K562 (cell line): ENCODE measurements around the gene GFAP. TPM values are rescaled to one million over a fixed set of nuclear protein-coding genes. Genes with fewer than 3 reads are reported as not detected.

Source experiments
- BCOR ChIP-seq: fragments of 450-650 bp; IDR thresholded peaks from 2 replicates; pipeline ENCODE4 v1.6.1; 2016
- CEBPG ChIP-seq, 3 experiments: fragments of 200-800 bp in 1 of 3; sonication (Bioruptor generic) in 1 of 3; sonication (generic) in 1 of 3; formaldehyde crosslinking in 1 of 3; IDR thresholded peaks in 2 of 3; conservative IDR thresholded peaks in 1 of 3; 2 replicates each; pipeline versions ENCODE4 v1.6.1 to v1.8.0; 2016 to 2022; ENCODE audit warnings: missing compliant biosample characterization in 2 of 3, missing genetic modification characterization in 2 of 3, mild to moderate bottlenecking in 1 of 3, missing genetic modification reagents in 1 of 3
- CREB3 ChIP-seq: fragments of 450-650 bp; conservative IDR thresholded peaks from 2 replicates; pipeline ENCODE4 v1.6.1; 2016; ENCODE audit warnings: missing genetic modification characterization, low read depth, mild to moderate bottlenecking, missing compliant biosample characterization, moderate library complexity
- GTF2A2 ChIP-seq: IDR thresholded peaks from 2 replicates; pipeline ENCODE4 v1.6.1; 2016; ENCODE audit warnings: mild to moderate bottlenecking, missing genetic modification characterization, missing compliant biosample characterization
- HLTF ChIP-seq: fragments of 450-650 bp; IDR thresholded peaks from 2 replicates; pipeline ENCODE4 v1.6.1; 2016
- KLF16 ChIP-seq: IDR thresholded peaks from 2 replicates; pipeline ENCODE4 v1.6.1; 2016; ENCODE audit warnings: antibody characterized with exemption
- MEF2D ChIP-seq: conservative IDR thresholded peaks from 2 replicates; pipeline ENCODE4 v1.6.1; 2016; ENCODE audit warnings: low read depth, missing genetic modification characterization, missing compliant biosample characterization
- NFE2L1 ChIP-seq: fragments of 450-650 bp; IDR thresholded peaks from 2 replicates; pipeline ENCODE4 v1.6.1; 2016; ENCODE audit warnings: missing genetic modification characterization, low read depth, mild to moderate bottlenecking, missing compliant biosample characterization, moderate library complexity, borderline replicate concordance
- TAL1 ChIP-seq: fragments of 450-650 bp; IDR thresholded peaks from 2 replicates; pipeline ENCODE4 v1.6.1; 2016; ENCODE audit warnings: mild to moderate bottlenecking
- TSHZ1 ChIP-seq: fragments of 250-450 bp; sonication (Bioruptor Pico); IDR thresholded peaks from 2 replicates; pipeline ENCODE4 v1.4.0; 2020; ENCODE audit warnings: mild to moderate bottlenecking, moderate library complexity
- ZBTB7A ChIP-seq: IDR thresholded peaks from 2 replicates; pipeline ENCODE4 v1.6.1; 2011; ENCODE audit warnings: low read depth, mild to moderate bottlenecking, low read length, moderate library complexity, borderline replicate concordance; ENCODE audit not compliant: control insufficient read depth
- ZNF124 ChIP-seq: sonication (generic); formaldehyde crosslinking; IDR thresholded peaks from 2 replicates; pipeline ENCODE4 v1.8.1; 2022; ENCODE audit warnings: missing genetic modification reagents
- polyA plus RNA-seq, 8 experiments: library from polyadenylated mRNA; depleted of rRNA in 4 of 8; stranded (reverse) in 5 of 8; unstranded in 3 of 8; fragments of >200 nt; fragmentation: Nextera tagmentation in 2 of 8; fragmentation: Illumina TruSeq in 1 of 8; extraction: Ambion mirVana in 2 of 8; extraction: Trizol in 1 of 8; gene quantifications; 2 replicates each; pipeline versions ENCODE4 v1.2.1 to v1.2.3, GENCODE V29; 2011 to 2014; ENCODE audit warnings: inconsistent platforms in 1 of 8, missing spikeins in 1 of 8
- total RNA-seq, 7 experiments: library from RNA; depleted of rRNA in 6 of 7; stranded (reverse); fragments of >200 nt in 6 of 7; fragmentation: Illumina TruSeq in 2 of 7; extraction: Trizol in 2 of 7; gene quantifications; 2 replicates each; pipeline versions ENCODE4 v1.2.1 to v1.2.3, GENCODE V29; 2011 to 2021; ENCODE audit warnings: low replicate concordance in 1 of 7
- TF ChIP-seq, protein P1 (sequence below), 3 experiments: fragments of 200-800 bp in 1 of 3; fragments of 250-450 bp in 1 of 3; fragments of 450-650 bp in 1 of 3; sonication (Bioruptor Pico) in 1 of 3; sonication (Bioruptor generic) in 1 of 3; formaldehyde crosslinking in 1 of 3; IDR thresholded peaks; 2 replicates each; pipeline versions ENCODE4 v1.6.1 to v1.8.0; 2016 to 2022; ENCODE audit warnings: mild to moderate bottlenecking in 2 of 3, missing genetic modification characterization in 2 of 3, missing compliant biosample characterization in 1 of 3, moderate library complexity in 1 of 3
- TF ChIP-seq, protein P2 (sequence below): sonication (generic); formaldehyde crosslinking; IDR thresholded peaks from 2 replicates; pipeline ENCODE4 v1.8.0; 2022; ENCODE audit warnings: mild to moderate bottlenecking, missing genetic modification reagents

GFAP gene
- total and polyA plus RNA-seq, 9 of the 15 experiments (the other 6 are each of a cell fraction or from before 2014, with no cell fraction given), result 0.07 to 1.4 (median 0.60) TPM; not detected in 1

DNA sequence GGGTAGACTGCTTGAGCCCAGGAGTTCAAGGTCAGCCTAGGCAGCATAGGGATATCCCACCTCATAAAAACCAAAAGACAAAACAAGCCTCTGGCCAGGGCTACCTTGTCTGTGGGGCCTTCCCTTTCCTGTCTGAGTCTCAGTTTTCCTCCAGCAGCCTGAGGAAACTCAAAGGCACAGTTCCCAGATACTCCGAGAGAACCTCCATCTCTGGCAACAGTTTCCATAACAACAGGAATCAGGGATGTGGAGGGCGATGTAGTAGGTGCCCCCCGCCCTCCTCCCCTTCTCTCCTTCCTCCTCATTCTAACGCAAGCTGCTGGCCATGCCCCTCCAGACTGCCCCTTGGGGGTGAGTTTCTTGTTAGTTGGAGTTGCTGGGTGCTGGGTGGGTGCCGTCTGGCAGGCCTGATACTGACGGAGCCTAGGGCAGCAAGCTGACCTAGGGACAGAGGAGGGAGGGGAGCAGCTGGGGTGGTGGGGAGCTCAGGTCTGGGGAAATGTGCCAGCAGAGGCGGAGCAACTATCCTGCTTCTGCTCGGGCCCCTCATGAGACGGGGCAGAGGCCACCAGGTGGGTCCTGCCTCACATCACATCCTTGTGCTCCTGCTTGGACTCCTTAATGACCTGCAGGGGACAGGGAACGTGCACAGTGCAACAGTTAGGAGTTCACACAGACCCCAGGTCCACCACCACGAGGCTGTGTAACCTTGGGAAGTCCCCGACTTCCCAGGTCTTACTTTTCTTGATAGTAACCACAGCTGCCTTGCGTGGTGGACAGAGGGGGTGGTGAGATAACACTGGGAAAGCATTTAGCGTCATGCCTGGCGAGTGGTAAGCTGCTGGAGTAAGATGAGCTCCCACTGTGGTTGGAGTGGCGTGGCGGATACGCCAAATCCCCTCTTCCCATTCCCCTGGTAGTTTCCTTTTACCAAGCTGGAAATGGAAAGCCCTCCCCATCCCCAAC, 8.3 kb downstream of the GFAP start (continued):
- TF ChIP-seq, protein P1, sequence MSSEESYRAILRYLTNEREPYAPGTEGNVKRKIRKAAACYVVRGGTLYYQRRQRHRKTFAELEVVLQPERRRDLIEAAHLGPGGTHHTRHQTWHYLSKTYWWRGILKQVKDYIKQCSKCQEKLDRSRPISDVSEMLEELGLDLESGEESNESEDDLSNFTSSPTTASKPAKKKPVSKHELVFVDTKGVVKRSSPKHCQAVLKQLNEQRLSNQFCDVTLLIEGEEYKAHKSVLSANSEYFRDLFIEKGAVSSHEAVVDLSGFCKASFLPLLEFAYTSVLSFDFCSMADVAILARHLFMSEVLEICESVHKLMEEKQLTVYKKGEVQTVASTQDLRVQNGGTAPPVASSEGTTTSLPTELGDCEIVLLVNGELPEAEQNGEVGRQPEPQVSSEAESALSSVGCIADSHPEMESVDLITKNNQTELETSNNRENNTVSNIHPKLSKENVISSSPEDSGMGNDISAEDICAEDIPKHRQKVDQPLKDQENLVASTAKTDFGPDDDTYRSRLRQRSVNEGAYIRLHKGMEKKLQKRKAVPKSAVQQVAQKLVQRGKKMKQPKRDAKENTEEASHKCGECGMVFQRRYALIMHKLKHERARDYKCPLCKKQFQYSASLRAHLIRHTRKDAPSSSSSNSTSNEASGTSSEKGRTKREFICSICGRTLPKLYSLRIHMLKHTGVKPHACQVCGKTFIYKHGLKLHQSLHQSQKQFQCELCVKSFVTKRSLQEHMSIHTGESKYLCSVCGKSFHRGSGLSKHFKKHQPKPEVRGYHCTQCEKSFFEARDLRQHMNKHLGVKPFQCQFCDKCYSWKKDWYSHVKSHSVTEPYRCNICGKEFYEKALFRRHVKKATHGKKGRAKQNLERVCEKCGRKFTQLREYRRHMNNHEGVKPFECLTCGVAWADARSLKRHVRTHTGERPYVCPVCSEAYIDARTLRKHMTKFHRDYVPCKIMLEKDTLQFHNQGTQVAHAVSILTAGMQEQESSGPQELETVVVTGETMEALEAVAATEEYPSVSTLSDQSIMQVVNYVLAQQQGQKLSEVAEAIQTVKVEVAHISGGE (CRISPR knock-in tag; IDR thresholded peaks at IDR 0.05), result peak in 1 of 3 experiments; percentile 84; a peak in 2 of 6 replicates
- TF ChIP-seq HLTF (no peak), ZNF124 (no peak), CEBPG (CRISPR knock-in tag; IDR thresholded peaks at IDR 0.05) (no peak), CEBPG (tag; conservative IDR thresholded peaks at IDR 0.05 in 1 of 2, IDR thresholded peaks at IDR 0.05 in 1 of 2) (no peak), TSHZ1 (CRISPR knock-in tag) (no peak), BCOR (no peak), MEF2D (tag) (no peak), GTF2A2 (no peak), CREB3 (tag) (no peak), TAL1 (peak; percentile 68), NFE2L1 (tag) (no peak), ZBTB7A (no peak; the same call in 1 of the 2 replicates), KLF16 (peak; percentile 15; the same call in 1 of the 2 replicates)
- TF ChIP-seq, protein P2, sequence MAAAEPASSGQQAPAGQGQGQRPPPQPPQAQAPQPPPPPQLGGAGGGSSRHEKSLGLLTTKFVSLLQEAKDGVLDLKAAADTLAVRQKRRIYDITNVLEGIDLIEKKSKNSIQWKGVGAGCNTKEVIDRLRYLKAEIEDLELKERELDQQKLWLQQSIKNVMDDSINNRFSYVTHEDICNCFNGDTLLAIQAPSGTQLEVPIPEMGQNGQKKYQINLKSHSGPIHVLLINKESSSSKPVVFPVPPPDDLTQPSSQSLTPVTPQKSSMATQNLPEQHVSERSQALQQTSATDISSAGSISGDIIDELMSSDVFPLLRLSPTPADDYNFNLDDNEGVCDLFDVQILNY (CRISPR knock-in tag), result no peak
